ENCODE data around the gene GBX1.

DNA sequence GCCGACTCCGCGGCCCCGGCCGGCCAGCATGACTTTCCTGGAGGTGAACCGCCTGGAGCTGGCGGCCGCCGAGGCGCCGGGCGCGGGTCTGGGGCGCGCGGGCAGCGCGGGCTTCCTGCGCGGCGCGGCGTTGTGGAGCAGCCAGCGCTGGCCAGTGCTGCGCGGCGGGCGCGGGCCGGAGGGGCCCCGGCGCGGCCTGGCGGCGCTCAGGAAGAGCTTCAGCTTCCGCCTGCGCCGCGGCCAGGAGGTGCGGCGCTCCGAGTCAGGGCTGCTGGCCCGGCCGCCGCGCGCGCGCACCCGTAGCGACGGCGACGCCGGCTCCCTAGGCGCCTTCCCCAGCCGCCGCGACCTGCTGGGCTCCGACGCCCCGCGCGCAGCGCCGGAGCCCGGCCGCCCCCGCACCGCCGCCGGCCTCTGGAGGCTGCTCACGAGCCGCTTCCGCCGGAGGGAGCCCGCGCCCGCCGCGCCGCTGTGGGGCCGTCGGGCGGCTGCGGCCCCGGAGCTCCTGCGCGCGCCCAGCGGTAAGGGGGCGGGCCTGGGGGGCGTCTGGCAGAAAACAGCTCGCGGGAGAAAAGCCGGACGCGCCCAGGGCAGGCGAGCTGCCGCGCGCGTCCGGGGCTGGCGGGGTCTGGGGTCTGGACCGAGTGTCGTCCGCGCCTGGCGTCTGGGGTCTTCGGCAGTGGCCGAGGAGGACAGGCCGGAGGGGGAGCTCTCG lies 52.2 kb downstream of the GBX1 start:
- TF ChIP-seq POLR2A (IDR thresholded peaks at IDR 0.05): no peak
- TF ChIP-seq, protein P1, sequence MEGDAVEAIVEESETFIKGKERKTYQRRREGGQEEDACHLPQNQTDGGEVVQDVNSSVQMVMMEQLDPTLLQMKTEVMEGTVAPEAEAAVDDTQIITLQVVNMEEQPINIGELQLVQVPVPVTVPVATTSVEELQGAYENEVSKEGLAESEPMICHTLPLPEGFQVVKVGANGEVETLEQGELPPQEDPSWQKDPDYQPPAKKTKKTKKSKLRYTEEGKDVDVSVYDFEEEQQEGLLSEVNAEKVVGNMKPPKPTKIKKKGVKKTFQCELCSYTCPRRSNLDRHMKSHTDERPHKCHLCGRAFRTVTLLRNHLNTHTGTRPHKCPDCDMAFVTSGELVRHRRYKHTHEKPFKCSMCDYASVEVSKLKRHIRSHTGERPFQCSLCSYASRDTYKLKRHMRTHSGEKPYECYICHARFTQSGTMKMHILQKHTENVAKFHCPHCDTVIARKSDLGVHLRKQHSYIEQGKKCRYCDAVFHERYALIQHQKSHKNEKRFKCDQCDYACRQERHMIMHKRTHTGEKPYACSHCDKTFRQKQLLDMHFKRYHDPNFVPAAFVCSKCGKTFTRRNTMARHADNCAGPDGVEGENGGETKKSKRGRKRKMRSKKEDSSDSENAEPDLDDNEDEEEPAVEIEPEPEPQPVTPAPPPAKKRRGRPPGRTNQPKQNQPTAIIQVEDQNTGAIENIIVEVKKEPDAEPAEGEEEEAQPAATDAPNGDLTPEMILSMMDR (IDR thresholded peaks at IDR 0.05): no peak
